SU-DHL-6 (cell line): ENCODE results near the gene GCHFR.

Experiments
- H2AFZ ChIP-seq: fragments of 200-600 bp; sonication (generic); 2 replicates; pipeline ENCODE4 v1.6.1; 2014; ENCODE audit warnings: low read depth, mild to moderate bottlenecking, moderate library complexity, mixed read lengths, antibody characterized with exemption, low read length; ENCODE audit not compliant: severe bottlenecking
- H3F3A ChIP-seq: fragments of 200-600 bp; shearing (Covaris generic); 2 replicates; pipeline ENCODE4 v1.6.0; 2016; ENCODE audit warnings: antibody characterized with exemption, mild to moderate bottlenecking; ENCODE audit not compliant: insufficient read depth
- H3K27ac ChIP-seq: fragments of 200-600 bp; sonication (generic); 2 replicates; pipeline ENCODE4 v1.5.1; 2016; ENCODE audit warnings: low read depth, mild to moderate bottlenecking, low read length, moderate library complexity, mixed read lengths
- H3K27me3 ChIP-seq: fragments of 200-600 bp; sonication (generic), shearing (Covaris generic); 2 replicates; pipeline ENCODE4 v1.6.0; 2014; ENCODE audit warnings: mild to moderate bottlenecking, low read length
- H3K36me3 ChIP-seq: fragments of 200-600 bp; sonication (generic); 2 replicates; pipeline ENCODE4 v1.6.1; 2014; ENCODE audit warnings: mild to moderate bottlenecking, low read length, mixed read lengths
- H3K4me2 ChIP-seq: fragments of 300-600, 200-600 bp; shearing (Covaris generic), sonication (generic); 2 replicates; pipeline ENCODE4 v1.6.0; 2014; ENCODE audit warnings: low read length, low read depth, mild to moderate bottlenecking; ENCODE audit not compliant: poor library complexity, severe bottlenecking
- H3K4me3 ChIP-seq: fragments of 200-600 bp; sonication (generic); 2 replicates; pipeline ENCODE4 v1.5.1; 2014; ENCODE audit warnings: antibody characterized with exemption, low read length, mild to moderate bottlenecking, mixed read lengths; ENCODE audit not compliant: insufficient read depth, poor library complexity, severe bottlenecking
- H3K79me2 ChIP-seq: fragments of 200-600 bp; sonication (generic); 2 replicates; pipeline ENCODE4 v1.6.1; 2014; ENCODE audit warnings: mild to moderate bottlenecking, low read length, moderate library complexity; ENCODE audit not compliant: insufficient read depth
- H3K9ac ChIP-seq: fragments of 200-600 bp; sonication (generic); 2 replicates; pipeline ENCODE4 v1.7.0; 2014; ENCODE audit warnings: mild to moderate bottlenecking, low read length
- H3K9me2 ChIP-seq: fragments of 200-600 bp; sonication (generic); replicated peaks from 2 replicates; pipeline ENCODE4 v1.6.1; 2014; ENCODE audit warnings: low read length; ENCODE audit not compliant: insufficient read depth
- H3K9me3 ChIP-seq: fragments of 200-600 bp; sonication (generic); 2 replicates; pipeline ENCODE4 v1.6.1; 2014; ENCODE audit warnings: low read length, mixed read lengths; ENCODE audit not compliant: insufficient read depth
- H4K20me1 ChIP-seq: fragments of 200-600 bp; sonication (generic); 2 replicates; pipeline ENCODE4 v1.6.1; 2014; ENCODE audit warnings: low read depth, mild to moderate bottlenecking, antibody characterized with exemption, low read length, moderate library complexity, mixed read lengths
- EZH2phosphoT487 ChIP-seq: fragments of 200-600 bp; sonication (generic), shearing (Covaris generic); conservative IDR thresholded peaks from 2 replicates; pipeline ENCODE4 v1.6.1; 2018; ENCODE audit warnings: mild to moderate bottlenecking, antibody characterized with exemption, low read length, moderate library complexity, mixed read lengths
- TF ChIP-seq, protein P1 (sequence below): fragments of 200-600 bp; sonication (generic); IDR thresholded peaks from one replicate; pipeline ENCODE4 v1.5.1; 2017; ENCODE audit warnings: antibody characterized with exemption, mild to moderate bottlenecking, low read length, moderate library complexity; ENCODE audit not compliant: insufficient read depth, poor library complexity, severe bottlenecking

Gene GCHFR

DNA sequence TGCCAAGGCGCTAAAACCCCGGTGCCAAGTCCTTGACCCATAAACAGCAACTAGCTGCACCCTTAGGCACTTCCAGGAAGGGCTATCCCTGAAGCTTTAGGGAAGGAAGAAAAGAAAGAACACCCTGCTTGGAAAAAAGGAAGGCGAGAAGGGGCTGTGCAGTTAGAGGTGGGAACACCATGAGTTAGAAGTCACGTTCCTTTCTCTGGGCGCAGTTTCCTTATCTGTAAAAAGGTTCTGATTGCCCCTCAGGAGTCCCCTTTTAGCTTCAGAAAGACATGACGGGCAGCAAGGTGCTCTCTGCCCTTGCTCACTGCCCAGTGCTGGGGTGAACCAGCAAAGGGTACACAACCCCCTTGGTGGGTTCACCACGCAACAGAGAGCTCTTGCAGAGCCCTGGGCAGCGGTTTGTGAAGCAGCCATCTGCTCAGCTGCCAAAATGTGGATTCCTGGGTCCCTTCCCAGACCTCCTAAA is 798 bp downstream of the GCHFR start:
- peak overlapping the region; percentile 84 for H3K27ac ChIP-seq
- no peaks in the 10 kb centered on the region for H3K9me3 ChIP-seq
- H3K27me3 ChIP-seq: no peaks in the 10 kb centered on the region
- no peaks in the 10 kb centered on the region for H3K36me3 ChIP-seq
- no peaks in the 10 kb centered on the region for H3K9me2 ChIP-seq
- peaks cover 45% of the 10 kb centered on the region for H3F3A ChIP-seq
- peak overlapping the region; percentile 74 for H3K4me2 ChIP-seq
- no peak for TF ChIP-seq EZH2phosphoT487
- TF ChIP-seq, protein P1, sequence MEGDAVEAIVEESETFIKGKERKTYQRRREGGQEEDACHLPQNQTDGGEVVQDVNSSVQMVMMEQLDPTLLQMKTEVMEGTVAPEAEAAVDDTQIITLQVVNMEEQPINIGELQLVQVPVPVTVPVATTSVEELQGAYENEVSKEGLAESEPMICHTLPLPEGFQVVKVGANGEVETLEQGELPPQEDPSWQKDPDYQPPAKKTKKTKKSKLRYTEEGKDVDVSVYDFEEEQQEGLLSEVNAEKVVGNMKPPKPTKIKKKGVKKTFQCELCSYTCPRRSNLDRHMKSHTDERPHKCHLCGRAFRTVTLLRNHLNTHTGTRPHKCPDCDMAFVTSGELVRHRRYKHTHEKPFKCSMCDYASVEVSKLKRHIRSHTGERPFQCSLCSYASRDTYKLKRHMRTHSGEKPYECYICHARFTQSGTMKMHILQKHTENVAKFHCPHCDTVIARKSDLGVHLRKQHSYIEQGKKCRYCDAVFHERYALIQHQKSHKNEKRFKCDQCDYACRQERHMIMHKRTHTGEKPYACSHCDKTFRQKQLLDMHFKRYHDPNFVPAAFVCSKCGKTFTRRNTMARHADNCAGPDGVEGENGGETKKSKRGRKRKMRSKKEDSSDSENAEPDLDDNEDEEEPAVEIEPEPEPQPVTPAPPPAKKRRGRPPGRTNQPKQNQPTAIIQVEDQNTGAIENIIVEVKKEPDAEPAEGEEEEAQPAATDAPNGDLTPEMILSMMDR: no peak
- peak overlapping the region; percentile 81 for H3K9ac ChIP-seq
- H3K79me2 ChIP-seq: no peaks in the 10 kb centered on the region
- peak overlapping the region; percentile 42 for H2AFZ ChIP-seq
- H4K20me1 ChIP-seq: no peaks in the 10 kb centered on the region
- peak overlapping the region; percentile 67 for H3K4me3 ChIP-seq

DNA sequence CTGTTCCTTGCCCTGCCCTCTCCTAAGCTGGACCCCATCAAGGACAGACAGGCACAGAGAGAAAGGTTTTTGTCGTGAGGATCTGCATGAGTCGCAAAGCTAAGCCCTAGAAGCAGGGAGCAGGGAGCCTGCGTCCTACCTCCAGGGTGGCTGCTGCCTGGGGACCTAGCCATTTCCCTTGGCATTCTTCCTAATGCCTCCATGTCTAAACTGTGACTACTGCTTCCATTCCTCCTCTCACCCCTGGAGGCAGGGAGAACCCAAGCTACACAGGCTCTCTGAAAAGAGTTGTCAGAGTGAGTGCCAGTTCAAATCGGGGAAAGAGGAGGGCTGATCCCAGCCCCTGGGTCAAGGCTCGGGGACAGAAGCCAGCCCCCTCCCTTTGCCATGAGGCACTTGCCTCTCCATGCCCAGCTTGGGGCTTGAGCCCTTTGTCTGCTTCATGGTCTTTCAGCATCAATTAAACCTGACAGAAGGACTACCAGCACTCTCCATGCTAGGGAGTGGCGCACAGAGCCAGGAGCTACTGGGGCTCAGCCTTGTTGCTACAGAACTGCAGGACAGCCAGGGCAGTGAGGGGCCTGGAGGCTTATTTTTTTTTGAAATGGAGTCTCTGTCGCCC is 2.4 kb downstream of the GCHFR start:
- Histone ChIP-seq H3K4me3 (no peak overlapping the region), H3K9me3 (no peaks in the 10 kb centered on the region), H3F3A (peaks cover 52% of the 10 kb centered on the region), H3K36me3 (no peaks in the 10 kb centered on the region), H3K27me3 (no peaks in the 10 kb centered on the region), H4K20me1 (no peaks in the 10 kb centered on the region), H2AFZ (no peak overlapping the region), H3K79me2 (no peaks in the 10 kb centered on the region), H3K4me2 (no peak overlapping the region), H3K9ac (0 out of 2 replicates have a peak overlapping the region, but pooled peaks have one; percentile 81), H3K9me2 (no peaks in the 10 kb centered on the region), H3K27ac (peak overlapping the region; percentile 84)
- TF ChIP-seq, protein P1: no peak
- no peak for TF ChIP-seq EZH2phosphoT487

DNA sequence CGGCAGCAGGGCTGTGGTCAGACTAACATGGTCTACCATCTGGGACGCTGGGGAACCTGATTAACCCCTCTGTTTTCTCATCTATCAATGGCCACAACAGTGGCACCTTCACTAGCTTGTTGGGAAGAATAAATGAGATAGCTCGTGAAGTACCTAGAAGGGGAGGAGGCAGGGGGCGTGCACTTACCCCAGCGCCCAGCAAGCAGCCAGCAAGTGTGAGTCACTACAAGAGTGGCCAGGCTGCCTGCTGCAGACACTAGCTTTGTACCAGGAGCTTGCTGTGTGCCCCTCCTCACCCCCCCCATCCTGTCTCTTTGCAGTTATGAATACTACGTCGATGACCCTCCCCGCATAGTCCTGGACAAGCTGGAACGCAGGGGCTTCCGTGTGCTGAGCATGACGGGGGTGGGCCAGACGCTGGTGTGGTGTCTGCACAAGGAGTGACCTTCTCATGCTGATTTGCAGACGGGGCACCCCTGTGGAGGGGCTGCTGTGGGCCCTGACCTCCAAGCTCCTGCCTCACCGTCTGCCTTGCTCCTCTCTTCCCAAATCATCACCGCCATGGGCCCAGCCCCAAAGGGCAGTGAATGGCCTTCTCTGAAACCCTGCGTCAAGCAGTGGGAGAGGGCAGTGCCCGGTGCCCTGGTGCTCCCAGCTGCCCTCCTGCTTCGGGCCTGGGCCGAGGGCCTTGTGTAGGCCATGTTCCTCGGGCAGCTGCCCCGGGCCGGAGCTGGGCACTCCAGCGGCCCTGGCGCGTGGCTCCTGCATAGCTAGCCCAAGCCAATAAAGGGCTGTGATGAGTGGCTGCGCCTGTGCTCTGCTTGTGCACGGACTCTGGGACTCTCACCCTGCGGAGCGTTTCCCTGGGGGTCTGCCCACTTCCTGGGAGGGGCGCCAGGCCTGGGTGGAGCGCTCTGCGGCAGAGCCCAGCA is 3.3 kb downstream of the GCHFR start:
- no peak overlapping the region for H3K4me3 ChIP-seq
- no peaks in the 10 kb centered on the region for H3K9me2 ChIP-seq
- H3K79me2 ChIP-seq: no peaks in the 10 kb centered on the region
- TF ChIP-seq, protein P1: no peak
- TF ChIP-seq EZH2phosphoT487: no peak
- no peaks in the 10 kb centered on the region for H3K27me3 ChIP-seq
- peak overlapping the region; percentile 84; the same call in 1 of the 2 replicates for H3K27ac ChIP-seq
- H2AFZ ChIP-seq: no peak overlapping the region
- H3F3A ChIP-seq: peaks cover 46% of the 10 kb centered on the region
- no peaks in the 10 kb centered on the region for H3K36me3 ChIP-seq
- H3K9me3 ChIP-seq: no peaks in the 10 kb centered on the region
- no peak overlapping the region for H3K4me2 ChIP-seq
- H4K20me1 ChIP-seq: no peaks in the 10 kb centered on the region
- H3K9ac ChIP-seq: no peak overlapping the region
